Midbrain (tissue), 1 donor: ENCODE data around the gene AIDA.
A peak's percentile ranks its signal among the peaks of the same experiment; 100 is the strongest.

Experiments
- DNase-seq: peaks from one replicate; lab custom pipeline; 2025; lab: John Stamatoyannopoulos, UW

The AIDA gene

DNA sequence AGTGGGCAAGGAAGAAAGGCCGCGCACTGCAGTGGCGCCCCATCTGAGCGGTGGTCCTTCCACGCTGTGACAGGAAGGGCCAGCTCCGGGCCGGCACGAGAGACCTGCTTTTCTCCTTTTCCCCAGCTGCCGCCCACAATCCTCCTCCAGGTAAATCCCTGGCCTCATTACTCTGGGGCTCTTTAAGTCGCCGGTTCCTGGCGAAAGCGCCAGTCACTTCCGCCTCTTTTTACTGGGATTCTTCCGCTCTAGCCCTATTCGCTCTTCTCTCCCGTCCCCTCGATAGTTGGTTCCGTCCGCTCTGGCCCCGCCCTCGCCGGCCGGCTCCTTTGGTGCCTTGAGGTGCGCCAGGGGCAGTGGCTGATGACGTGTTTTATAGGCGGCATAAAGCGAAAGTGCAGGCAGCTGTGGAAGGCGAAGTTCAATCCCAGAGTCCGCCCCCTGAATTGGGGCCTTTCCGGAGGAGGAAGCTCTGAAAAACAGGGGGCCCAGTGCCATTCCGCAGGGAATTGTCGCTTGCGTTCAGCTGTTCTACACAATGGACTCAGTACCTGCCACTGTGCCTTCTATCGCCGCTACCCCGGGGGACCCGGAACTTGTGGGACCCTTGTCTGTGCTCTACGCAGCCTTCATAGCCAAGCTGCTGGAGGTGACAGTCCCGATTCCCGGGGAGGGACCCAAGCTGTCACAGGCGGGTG lies 68.2 kb downstream of the AIDA start:
- DNase-seq = peak; percentile 97

DNA sequence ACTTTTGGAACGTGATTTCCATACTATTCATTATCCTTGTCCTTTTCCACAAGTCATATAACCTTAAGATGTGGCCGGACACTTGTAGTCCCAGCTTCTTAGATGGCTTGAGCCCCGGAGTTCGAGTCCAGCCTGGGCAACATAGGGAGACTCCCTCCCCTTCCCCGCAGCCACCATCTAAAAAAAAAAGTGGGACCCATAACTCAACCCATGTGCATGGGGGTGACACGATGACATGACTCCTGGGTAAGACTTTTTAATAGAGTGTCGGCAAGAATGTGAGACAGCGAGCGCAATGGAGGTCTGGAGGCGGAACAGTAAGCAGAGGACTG lies 68.7 kb downstream of the AIDA start:
- DNase-seq = no peak

DNA sequence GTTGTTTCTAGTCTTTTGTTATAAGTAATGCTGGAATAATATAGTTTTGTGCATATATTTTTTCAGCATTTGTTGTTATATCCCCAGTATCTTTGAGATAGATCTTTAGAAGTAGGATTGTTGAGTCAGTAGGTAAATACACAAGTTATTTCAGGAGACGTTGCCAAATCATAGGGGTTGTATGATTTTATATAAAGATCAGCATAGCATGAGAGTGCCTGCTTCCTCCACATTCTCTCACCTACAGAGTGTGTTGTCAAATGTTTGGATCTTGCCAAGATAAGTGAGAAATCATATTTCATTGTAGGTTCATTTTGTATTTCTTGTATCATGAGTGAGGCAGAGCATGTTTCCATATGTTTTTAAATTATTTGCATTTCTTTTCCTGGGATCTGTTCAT lies 69.8 kb downstream of the AIDA start:
- no peak for DNase-seq

DNA sequence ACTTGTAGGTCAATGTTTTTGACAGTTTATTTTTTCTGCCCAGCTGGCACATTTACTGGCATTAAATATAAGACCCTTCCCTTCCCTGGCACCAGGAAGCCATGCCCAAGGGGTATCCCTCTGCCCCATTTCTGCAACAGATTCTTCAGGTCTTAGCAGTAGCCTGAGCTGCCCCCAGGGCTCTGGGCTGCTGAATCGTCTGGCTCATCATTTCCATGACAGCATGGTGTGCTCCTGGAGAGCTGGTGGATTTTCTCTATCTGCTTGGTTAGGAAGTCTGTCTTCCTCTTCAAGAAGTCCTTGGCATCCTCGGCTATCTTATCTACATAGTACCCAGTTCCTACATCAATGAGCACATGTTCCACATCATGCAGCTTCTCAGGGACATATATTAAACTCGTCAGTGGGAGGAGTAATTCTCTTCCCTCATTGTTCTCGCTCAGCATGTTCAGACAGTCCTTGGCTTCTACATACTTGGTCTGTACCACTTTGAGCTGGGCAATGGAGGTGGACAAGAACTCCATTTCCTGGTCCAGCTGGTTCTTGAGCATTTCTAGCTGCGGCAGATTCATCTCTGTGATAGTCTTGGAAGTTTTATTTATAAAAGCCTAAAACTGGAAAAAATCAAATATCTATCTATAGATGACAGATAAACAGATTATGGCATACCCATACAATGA lies 70.9 kb downstream of the AIDA start:
- DNase-seq = no peak

DNA sequence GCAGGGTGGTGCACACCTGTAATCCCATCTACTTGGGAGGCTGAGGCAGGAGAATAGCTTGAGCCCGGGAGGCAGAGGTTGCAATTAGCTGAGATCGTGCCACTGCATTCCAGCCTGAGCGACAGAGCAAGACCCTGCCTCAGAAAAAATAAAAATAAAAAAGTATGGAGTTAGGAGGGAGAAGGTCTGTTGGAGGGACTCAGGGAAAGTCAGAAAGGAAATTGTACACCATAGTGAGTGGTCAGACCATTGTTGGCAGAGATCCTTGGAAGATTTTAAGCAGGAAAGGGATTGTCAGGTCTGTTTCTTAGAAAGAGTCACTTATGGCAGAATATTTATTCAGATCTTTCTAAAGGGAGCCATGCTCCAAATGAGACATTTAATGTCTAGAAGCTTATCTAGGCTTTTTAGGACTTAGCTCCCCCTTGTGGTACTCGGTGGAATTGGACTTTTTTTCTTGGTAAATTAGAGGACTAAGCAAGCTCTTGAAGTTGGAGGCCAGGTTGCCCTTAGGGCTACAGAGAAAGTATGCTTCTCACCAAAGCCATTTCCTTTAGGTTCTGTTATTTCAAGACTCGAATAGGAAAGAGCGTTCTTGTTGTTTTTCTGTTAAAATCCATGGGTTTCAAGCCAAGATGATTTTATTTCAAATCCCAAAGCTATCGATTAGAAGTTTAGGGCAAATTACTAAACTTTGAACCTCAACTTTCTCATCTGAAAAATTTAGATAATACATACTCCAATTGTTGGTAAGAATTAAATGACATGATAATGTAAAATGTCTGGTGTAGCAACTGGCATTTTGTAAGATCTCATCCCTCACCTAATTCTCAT lies 77.9 kb downstream of the AIDA start:
- peak; percentile 90 for DNase-seq

DNA sequence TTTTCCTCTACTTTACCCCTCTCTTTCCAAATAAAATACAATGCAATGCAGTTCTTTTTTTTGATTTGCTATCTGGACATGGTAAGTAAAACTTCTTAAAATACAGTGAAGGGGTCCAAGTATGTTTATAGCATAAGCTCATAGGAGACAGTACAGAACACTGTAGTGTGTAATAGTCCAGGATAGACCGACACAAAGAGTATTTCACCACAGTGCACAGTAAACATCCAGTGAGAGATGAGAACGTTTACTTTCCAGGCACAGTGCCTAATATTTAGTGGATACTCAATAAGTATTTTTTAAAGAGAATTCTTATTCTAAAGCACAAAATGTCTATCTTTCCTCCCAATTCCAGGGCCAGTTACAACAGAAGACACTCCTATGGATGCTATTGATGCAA lies 79.5 kb downstream of the AIDA start:
- no peak for DNase-seq

DNA sequence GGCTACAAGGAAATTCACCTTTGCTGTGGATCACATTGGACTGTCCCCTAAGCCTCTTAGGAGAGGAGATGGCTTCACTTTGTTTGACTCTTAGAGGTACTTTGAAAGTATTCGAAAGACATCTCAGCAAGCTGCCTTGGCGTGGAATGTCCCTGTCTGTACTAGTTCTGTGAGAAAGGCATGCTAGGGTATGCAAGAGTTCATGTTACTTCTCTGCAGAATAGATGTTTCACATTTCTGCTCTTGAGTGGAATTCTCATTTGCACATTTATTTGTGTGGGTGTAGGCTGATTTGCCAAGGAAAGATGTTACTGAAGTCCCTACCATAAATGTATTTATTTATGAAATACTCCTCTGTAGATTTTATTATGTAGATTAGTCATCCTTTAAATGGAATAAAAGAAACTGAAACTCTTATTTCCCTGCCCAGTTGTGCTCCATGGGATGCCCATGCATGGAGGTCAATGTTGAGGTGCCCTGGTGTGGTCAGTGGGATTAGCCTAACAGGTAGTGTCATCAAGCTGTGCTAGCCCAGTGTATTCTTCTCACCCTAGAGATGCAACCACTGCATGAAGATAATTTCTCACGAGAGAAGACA lies 80.6 kb downstream of the AIDA start:
- DNase-seq = no peak

DNA sequence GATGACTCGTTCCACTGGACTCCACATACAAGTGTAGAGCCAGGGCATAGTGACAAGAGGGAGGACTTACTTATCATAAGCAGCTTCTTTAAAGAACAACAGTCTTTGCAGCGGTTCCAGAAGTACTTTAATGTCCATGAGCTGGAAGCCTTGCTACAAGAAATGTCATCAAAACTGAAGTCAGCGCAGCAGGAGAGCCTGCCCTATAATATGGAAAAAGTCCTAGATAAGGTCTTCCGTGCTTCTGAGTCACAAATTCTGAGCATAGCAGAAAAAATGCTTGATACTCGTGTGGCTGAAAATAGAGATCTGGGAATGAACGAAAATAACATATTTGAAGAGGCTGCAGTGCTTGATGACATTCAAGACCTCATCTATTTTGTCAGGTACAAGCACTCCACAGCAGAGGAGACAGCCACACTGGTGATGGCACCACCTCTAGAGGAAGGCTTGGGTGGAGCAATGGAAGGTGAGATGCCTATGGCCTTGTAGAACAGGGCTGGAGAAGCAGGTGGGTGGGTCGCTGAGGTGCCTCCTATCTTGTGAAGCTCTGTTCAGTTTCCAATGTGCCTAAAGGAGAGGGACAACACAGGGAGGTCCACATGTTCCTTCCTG lies 82.3 kb downstream of the AIDA start:
- DNase-seq = no peak

DNA sequence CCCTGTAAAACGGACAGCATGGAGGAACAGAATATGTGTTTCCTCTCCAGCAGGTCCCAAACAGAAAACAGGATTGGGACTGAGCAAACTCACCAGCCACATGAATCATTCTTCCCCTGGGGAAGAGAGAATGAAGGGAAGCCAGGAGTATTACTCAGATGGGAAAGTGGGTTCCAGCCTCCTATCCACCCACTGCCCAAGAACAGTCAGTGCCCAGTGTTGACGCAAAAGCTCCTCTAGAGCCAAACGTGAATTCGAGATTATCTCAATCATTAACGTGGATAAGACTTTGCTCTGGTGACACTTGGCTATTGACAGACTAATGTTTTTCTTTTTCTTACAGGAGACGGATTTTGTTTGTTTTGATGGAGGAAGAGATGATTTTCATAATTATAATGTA lies 85.1 kb downstream of the AIDA start:
- DNase-seq = no peak

DNA sequence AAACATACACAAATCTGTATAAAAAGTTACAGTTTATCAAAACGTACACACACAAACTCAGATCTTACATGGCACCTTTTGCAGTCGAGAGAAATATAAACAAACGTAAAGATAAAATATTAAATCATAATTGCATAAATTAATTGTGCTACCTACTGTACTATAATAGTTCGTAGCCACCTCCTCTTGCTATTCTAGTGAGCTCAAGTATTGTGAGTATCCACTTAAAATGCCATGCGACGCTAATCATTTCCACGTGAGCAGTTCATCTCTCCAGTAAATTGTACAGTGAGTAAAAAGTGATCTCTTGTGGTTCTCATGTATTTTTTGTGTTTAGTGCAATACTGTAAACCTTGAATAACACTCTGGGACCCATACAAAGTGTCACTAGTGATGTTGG lies 88.1 kb downstream of the AIDA start:
- no peak for DNase-seq

DNA sequence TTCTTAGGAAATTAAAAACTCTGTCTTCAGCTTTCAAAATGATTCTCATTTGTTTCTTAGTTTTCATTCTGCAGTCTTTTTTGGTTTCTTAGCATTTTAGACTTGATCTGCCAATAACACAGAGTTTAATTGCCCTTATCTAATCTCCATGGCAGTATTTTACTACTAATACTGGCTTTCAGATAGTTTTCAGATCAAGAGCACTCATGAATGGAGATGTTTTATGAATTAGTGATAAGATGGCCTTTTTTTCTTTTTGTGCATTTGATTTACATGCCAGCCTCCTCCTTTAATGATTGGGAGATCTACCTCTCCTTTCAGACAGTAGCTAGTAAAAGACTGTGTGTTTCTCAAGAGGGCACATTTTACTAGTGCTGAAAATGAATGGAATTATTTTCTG lies 88.8 kb downstream of the AIDA start:
- no peak for DNase-seq

DNA sequence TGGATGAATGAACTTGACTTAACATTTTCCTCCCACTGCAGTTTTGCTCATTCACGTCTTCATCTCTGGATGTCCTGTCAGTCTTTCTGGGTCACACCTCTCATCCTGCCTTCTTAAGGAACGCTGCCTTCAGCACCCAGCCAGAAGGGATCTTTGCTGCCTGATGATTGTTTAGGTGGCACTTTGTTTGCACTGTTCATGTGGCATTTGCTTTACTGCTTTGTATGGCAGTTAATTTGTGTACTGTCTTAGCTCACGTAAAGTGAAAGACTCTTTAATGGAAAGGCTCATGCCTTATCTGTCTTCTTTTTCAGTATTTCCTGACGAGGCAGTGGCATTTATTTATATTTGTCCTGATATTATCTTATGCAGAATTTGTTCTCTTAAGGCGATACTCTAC lies 89.5 kb downstream of the AIDA start:
- no peak for DNase-seq

DNA sequence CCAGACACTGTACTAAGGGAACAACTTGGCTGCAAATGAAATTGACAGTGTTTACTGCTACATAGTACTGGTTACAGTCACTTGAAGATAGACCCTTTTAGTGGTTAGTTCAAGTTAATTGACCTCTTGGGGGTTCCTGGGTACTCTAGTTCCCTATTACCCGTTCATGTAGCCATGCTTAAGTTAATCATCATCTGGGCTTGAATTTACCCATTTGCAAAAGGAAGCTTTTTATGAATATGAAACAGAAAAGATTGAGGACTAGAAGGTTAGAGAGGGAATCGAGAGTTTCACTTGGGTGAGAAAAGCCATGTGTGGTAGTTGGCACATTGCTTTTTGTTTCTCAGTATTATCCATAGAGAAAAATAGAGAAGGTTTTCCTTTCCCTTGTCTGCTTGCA lies 91.7 kb downstream of the AIDA start:
- DNase-seq = no peak

DNA sequence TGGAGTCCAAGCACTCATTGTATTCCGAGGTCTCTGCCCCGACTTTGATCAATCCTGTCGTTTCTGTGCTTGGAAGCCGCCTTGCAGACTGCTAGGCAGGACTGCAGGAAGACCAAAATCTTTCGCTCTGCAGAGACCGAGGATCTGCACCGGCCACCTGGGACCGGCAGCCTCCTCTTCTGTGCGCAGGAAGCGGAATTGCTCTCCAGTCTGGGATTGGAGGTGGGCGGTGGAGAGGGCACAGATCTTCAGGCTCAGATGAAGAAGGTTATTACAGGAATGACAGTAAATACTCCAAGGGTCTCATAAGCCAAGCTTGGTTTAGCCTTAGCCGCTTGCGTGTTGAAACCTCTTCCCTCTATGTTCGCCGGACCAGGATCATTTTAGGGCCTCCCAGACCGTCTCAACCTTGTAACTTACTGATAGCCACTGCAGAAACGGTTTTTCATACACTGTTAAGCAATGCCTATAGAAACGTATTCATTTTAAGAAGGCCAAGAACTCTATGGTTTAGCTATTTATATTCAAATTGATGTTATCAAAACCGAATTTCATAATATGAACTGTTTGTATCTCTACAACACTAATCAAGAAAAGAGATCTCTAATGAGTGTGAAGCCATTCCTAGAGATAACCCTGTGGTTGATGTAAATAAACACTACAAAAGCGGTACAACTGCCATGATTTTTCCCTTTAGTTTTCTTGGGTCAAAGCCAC lies 93.3 kb downstream of the AIDA start:
- DNase-seq = peak; percentile 21
